NCI-H2227 treated with DMSO at 0.1 percent for 48 hours (cell line): Measurements from ENCODE around the gene ZDHHC18.
A peak's percentile ranks its signal among the peaks of the same experiment; 100 is the strongest.
"Not testable (repeated sequence)": the region's sequence is repeated elsewhere in the genome, so short reads cannot be mapped to it uniquely, and the experiment has no call there.

ENCODE experiments used
- DNase-seq: peaks from one replicate; lab custom pipeline; 2025; lab: John Stamatoyannopoulos, UW

The ZDHHC18 gene

DNA sequence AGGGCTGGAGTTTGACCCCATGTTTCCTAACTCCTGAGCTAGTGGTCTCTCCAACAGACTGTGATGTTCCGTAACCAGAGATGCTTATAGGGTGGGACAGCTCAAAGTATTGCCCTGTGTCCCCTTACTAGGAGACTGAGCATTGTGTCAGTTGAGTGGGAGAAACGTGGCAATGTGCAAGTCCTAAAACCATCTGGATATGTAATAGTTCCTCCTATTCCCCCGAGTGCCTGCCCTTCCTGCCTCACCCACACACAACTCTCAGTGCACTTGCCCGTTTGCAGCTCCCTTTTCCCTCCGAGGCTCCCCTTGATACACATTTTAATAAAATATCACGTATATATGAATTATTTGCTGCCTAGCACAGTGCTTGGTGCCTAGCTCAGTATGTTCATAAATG lies 35.3 kb upstream of the ZDHHC18 start:
- DNase-seq = no peak

DNA sequence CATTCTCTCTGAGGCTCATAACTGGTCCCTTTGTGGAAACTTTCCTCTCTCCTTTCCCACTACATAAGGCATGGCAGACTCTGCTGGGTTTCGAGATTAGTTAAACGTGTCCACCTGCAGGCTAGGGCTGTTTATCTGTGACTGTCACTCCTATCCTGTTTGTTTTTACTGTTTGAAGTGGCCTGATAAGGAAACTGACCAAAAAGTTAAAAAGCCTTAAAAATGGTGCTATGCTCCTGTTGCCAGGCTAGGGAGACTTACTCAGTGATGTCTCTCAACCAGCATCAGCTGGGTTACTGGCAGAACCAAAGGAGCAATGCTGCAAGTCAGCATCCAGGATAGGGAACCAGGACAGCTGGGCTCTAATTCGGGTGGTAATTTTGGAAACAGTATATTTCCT lies 34.9 kb upstream of the ZDHHC18 start:
- DNase-seq = no peak

DNA sequence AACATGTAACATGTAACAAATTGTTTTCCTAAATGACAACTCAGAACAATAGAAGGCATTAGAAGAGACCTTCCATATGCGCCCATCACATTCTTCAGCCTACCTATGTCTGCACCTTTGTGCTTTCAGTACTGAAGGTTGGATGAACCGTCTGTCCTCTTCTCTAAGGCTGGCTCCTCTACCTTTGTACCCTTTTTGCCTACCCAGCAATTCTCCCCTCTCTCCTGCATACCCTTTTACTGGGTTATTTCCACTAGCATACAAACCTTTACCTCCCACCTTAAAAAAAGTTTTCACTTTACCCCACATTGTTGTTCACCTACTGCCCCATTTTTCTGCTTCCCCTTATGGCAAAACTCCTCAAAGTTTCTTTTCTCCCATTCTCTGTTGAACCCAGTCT lies 33.6 kb upstream of the ZDHHC18 start:
- no peak for DNase-seq

DNA sequence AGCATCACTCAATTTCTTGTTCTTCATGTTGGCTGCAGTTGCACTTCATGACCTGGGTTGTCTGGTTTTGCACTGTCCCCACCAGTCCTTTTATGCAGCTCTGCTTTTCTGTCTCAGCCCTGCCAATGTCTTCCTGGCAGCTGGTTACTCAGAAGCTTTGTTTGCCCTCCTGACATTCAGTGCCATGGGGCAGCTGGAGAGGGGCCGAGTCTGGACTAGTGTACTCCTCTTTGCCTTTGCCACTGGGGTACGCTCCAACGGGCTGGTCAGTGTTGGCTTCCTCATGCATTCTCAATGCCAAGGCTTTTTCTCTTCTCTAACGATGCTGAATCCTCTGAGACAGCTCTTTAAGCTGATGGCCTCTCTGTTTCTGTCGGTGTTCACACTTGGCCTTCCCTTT lies 32.1 kb upstream of the ZDHHC18 start:
- no peak for DNase-seq

DNA sequence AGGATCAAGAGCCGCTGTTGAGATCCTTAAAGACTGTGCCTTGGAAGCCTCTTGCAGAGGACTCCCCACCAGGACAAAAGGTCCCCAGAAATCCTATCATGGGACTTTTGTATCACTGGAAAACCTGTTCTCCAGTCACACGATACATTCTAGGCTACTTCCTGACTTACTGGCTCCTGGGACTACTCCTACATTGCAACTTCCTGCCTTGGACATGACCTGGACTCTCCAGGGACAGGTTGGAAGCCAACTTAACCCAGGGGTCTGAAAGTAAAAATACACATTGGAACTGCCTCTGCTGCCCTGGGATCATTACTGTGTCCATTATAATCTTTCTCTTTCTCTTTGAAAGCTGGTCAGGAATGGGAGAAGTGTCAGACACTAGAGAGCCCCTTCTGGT lies 28.9 kb upstream of the ZDHHC18 start:
- no peak for DNase-seq

DNA sequence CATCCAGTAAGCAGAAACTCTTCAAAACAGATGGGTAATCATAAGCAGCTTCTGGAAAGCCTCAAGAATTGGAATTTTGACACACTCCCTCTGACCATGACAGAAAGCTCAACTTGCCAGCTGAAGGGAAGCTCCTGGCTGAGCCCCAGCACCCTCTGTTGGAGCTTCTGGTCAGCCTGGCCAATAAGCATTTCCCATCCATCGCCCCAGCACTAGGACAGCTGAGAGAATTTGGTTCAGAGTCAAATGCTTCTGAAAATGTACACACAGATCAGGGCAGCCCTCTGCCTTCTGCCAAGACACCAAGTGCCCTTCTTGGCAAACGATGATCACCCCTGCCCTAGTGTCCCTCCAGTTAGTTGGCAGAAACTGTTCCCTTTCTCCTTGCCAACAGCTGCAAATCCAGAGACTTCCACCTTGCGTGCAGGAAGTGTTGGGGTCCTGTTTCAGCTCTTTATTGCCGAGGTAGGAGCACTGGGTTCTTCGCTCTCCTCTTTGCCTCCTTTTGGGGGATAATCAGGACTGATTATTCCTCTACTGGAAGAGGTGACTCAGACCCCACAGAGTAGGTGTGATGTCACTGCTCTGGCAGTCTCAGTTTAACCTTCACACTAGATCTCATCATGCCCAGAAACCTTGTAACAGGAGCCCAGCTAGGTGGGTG lies 26.9 kb upstream of the ZDHHC18 start:
- DNase-seq = no peak

DNA sequence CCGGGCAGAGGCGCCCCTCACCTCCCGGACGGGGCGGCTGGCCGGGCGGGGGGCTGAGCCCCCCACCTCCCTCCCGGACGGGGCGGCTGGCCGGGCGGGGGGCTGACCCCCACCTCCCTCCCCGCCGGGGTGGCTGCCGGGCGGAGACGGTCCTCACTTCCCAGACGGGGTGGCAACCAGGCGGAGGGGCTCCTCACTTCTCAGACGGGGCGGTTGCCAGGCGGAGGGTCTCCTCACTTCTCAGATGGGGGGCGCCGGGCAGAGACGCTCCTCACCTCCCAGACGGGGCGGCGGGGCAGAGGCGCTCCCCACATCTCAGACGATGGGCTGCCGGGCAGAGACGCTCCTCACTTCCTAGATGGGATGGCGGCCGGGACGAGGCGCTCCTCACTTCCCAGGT lies 22.6 kb upstream of the ZDHHC18 start:
- DNase-seq = not testable (repeated sequence)

DNA sequence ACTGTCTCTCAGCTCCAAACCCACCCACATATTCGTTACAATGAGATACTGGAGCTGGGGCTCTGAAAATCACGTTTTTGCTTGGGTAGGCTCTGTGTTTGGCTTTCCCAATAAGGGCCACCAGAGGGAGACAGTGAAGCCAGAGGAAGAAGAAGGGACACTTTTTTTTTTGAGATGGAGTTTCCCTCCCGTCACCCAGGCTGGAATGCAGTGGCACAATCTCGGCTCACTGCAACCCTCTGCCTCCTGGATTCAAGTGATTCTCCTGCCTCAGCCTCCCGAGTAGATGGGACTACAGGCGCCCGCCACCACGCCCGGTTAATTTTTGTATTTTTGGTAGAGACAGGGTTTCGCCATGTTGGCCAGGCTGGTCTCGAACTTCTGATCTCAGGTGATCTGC lies 16.4 kb upstream of the ZDHHC18 start:
- DNase-seq = peak; percentile 27

DNA sequence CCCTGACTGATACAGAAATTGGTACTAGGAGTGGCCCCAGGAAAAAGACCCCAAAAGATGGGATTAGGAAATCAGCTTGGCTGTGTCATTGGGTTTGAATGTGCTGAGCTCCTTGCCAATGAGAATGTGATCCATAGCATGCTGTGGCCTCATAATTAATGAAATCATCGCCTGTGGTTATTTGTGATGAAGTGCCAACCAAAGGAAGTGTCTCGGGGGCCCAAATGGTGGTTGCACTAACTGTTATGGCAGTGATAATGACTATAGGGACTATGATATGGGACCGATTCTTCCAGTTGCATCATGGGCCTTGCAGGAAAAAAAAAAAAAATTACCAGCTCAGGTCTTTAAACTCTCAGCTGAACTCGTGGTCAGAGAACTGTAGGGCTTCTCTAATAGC lies 15.4 kb upstream of the ZDHHC18 start:
- DNase-seq = no peak

DNA sequence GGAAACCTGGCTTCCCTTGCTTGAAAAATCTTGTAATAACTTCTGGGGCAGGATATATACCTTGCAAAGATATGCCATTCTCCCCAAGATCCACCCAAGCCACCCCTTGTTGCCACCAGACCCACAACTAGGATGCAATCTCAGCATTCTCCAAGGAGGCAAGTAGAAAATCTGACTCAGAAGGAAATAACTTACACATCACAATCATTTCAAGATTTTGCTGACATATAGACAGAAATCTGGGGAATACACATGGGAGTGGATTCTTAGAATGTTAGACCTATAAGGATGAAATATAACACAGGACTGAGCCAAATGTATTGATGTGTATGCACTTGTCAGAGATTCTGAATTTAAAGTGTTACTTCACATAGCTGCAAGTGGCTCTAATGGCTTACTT lies 14.8 kb upstream of the ZDHHC18 start:
- DNase-seq = no peak

DNA sequence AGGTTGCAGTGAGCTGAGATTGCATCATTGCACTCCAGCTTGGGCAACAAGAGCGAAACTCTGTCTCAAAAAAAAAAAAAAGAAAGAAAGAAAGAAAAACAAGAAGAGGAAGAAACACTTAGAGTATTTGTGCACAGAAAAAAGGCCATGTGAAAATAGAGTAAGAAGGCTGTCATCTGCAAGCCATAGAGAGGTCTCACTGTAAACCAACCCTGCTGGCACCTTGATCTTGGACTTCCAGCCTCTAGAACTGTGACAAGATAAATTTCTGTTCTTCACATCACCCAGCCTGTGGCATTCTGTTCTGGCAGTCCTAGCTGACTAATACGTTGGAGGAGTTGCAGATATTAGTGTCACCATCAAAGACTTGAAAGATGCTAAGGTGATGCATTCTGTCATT lies 12.1 kb upstream of the ZDHHC18 start:
- DNase-seq = no peak

DNA sequence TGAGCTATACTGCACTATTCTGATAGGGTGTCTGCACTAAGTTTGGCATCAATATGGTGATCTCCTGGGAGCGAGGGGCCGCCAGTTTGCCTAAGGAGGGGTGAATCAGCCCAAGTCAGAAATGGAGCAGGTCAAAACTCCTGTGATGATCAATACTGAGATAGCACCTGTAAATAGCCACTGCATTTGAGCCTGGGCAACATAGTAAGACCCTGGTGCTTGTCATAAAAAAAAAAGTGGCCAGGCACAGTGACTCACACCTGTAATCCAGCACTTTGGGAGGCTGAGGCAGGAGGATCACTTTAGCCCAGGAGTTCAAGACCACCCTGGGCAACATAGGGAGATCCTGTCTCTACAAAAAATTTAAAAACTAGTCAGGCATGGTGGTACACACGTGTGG lies 11.6 kb upstream of the ZDHHC18 start:
- no peak for DNase-seq

DNA sequence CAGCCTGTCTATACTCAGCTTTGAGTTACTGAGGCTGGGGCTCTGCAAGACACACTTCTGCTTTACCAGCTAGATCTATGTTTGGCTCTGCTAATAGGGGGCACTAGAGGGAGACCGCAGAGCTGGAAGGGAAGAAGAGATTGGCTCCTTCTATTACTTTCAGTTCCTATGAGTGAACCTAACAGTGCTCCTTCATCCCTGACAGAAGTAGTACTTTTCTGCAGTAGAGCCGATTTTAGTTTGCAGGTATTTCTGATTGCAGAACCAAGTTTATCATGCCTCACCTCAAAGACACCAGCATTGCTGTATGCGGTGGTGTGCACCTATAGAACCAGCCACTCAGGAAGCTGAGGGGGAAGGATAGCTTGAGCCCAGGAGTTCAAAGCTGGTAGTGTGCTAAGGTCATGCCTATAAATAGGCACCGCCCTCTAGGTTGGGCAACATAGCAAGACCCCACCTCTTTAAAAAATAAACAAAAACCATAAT lies 5.7 kb upstream of the ZDHHC18 start:
- DNase-seq = no peak

DNA sequence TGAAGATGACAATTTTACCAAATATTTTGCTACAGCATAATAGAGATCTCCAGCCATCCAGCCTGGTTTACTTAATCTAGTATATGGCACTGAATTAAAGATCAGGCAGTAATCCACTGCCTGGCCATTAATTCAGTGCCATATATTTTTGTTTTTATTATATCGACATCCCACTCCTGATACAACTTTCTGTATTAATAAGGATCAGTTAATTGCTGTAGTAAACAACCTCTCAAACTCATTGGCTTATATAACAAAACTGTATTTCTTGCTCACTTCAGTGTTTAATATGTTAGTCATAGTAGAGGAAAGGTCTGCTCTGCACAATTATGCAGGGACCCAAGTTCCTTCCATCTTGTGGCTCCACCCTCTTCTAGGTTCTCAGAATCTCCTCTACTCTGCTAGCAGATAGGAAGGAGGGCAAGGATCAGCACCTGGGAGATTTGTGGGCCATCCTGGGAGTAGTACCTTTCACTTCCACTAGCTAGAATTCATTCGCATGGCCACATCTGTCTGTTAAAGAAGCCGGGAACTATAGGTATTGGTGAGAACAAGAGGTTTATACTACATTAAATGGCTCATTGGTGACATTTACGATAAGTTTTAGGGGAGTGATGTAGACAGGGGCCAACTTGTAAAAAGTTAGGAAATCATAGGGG lies 3.6 kb upstream of the ZDHHC18 start:
- DNase-seq = no peak

DNA sequence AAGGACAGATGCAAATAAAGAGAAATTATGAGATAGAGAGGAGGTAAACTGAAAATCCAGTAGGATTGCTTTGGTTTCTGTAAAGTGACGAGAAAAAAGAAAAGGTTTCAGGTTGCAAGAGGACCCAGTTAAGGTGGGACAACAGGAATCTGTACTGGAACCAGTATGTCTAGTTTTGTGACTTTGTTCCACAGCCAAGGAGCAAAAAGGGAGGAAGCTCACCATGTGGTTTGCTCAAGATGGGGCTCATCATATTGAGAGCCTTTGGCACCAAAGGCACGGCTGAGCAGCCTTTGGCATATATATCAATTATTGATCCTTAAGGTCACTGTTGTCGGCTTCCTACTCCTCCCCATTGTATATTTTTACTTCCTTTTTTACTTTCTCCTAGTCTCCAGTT lies 1.8 kb upstream of the ZDHHC18 start:
- no peak for DNase-seq

DNA sequence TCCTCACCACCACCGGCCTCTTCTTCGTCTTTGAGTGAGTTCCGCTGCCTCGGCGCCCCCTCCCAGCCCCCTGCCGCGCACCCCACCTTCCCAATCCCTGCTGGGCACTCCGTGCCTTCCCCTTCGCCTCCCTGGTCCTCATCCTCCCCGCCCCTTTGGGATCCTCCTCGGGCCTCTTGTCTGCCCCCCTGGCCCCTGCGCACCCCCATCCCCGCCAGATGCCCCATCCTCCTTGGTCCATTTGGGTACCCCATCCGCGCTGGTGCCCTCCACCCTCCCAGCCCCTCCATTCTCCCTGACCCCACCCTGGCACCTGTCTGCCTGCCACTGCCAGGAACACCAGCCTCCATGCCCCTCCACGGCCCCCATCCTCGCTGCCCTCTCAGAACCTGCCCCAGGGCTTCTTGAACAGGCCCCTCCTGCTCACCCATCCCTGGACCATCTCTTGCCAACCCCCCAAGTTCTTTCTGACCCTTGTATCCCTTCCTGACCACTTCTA lies 667 bp downstream of the ZDHHC18 start:
- DNase-seq = no peak

DNA sequence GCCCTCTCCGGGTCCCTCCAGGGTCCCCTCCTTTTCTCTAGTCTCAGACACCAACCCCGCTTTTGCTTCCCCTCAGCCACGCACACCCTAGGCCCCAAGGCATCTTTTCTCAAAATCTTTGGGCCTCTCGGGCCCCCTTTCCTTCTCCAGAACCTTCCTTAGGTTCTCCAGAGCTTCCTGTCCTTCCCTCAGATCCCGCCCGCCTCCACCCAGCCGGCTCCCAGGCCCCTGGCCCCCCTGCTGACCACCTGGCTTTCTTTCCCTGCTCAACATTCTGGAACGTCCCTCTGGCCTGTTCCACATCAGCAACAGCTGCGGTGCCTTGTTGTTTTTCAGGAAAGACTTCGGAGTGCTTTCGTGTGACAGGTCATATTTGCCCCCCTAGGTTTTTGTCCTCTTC lies 1.2 kb downstream of the ZDHHC18 start:
- no peak for DNase-seq

DNA sequence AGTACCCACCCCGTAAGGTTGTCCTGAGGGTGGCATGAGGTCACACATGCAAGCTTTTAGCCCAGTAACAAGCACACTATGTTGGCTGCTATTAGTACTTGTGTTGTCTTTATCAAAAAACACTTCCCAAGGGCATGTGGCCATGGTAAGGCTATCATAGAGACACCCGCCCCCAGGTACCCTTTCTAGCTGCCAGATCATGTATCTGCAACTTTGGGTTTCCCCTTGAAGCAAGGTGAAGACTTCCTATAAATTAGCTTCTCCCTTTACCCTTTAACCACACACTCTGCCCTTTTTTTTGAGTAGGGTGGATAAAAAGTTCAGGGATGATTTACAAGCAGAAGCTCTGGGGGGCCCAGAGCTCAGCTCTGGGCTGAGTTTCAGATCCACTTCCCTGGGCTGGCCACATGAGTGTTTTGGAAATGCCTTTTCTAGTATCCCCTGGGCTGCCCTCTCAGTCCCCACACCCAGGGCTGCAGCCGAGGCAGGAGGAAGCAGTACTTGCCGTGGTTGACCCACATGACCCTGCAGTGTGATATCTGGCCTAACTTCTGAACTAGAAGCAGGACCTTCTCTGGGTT lies 2.0 kb downstream of the ZDHHC18 start:
- no peak for DNase-seq

DNA sequence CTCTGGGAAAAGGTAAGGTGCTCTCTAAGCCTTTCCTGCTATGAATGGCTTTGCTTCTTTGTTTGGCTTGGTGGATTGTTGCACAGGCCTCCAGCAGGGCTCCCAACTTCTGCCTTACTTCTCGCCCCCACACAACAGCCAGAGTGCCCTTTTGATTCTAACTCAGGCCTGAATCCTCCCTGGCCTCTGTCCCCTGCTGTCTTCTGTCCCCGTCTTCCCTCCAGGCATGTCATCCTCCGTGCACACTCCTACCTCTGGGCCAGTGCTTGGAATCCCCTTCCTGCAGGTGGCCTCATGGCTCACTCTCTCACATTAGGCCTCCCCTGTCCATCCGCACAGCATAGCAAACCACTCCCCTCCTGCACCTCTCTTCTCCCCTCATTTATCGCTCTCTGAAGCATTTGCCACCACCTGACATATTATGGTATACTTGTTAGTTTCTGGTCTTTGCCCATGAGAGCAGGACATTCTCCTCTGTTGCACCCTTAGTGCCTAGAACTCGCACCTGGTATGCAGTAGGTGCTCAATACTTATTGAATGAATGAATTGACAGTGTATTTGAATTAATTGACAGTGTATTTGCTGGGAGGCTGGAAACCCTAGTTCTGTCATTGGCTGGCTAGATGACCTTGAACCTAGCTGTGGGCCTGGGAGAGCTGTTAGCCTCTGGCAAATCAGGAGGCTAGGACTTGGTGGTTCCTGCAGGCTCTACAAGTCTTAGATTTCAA lies 2.9 kb downstream of the ZDHHC18 start:
- no peak for DNase-seq

DNA sequence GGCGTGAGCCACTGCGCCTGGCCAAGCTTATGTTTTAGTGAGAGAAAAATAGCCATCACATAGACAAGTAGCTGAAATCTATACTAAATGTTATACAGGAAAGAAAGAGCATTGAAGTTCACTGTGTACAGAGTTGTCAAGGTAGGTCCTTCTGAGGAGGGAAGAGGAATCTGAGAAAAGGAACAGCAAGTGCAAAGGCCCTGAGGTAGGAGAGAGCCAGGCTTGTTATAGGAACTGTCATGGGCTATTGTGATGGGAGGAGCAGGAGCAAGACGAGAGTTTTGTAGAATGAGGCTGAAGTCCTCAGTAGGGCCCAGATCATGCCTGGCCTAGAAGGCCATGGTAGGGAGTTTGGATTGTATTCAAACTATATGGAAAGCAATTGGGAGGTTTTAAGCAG lies 4.6 kb downstream of the ZDHHC18 start:
- DNase-seq = no peak

DNA sequence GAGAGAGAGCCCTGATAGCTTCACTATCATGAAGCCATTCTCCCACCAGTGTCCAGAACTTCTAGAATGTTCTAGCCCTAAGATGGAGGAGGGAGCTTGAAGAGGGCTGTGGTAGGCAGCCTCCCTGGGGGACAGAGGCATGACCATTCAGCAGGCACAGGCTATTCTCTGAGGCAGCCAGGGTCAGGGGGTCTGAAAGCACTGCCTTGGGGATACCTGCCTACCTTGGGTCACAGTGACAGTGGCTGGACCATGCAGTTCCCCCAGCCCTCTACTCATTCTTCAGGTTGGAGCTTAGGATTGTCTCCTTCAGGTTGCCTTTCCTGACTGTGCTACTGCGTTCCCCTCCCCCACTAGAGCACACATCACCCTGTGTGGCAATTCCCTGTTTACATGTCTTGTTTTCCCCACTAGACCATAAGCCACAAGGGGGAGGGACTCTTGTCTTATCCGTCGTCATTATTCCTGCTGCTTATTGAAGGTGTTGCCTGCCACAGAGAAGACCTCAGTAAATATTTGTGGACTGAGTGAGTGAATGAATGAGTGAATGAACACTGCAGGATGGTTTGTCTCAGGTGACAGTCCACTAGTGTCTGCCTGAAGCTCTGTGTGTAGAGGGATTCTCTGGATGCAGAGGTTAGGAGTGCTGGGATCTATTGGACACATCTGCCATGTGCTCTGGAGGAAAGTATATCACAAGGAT lies 5.2 kb downstream of the ZDHHC18 start:
- no peak for DNase-seq
